Stimulated activated CD4-positive, alpha-beta T cell treated with anti-CD3 and anti-CD28 coated beads, Interleukin-2, amount 100 ng/mL, for 4 hours (primary cell): Measurements from ENCODE around the gene PLTP.
A peak's percentile ranks its signal among the peaks of the same experiment; 100 is the strongest.

Experiments
- DNase-seq: peaks from one replicate; pipeline ENCODE4 v3.0.0-alpha.2; 2020; ENCODE audit warnings: low read depth

PLTP gene

DNA sequence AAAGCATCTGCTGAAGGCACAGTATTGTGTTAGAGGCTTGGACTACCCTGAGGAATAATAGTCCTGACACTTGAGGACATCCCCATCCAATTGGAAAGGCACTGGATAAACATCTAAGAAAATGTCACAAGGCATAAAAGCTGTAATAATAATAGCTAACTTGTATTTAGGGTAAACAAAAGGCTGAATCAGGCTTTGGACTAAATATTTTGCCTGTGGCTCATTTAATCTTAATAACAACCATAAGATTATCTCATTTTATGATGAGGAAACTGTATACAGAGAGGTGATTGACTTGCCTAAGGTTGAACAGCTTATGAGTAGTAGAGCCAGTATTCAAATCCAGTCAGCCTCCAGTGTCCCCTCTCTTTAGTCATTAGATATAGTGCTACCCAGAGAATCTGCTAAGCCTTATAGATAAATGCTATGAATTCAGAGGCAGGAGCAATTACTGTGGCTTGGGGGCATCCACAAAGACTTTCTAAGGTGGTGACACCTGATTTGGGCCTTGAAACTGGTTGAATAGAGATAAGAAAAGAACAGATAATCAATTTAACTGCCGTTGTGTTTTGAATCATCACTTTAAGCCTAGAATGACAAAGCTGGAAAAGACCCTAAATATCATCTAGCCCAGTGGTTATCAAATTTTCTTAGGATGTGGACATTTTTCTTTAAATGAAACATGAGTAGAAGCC, 38.4 kb downstream of the PLTP start:
- no peak for DNase-seq

DNA sequence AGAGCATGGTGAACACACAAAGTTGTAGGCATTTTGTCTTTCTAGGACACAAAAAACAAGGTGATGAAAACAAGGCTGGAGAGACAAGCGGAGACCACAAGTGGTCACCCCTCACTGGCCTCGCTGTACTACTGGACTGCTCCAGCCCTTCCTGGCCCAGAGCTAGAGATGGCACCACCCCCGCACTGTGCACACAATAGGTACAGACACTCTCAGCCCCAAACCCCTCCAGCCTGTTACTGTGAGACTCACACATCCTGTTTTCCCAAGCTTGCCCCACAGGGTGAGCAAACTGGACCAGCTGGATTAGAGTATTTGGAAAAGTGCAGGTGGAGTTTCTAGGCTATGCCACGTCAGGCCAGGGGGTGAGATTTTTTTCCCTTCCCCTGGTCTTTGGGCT, 39.3 kb downstream of the PLTP start:
- DNase-seq: no peak

DNA sequence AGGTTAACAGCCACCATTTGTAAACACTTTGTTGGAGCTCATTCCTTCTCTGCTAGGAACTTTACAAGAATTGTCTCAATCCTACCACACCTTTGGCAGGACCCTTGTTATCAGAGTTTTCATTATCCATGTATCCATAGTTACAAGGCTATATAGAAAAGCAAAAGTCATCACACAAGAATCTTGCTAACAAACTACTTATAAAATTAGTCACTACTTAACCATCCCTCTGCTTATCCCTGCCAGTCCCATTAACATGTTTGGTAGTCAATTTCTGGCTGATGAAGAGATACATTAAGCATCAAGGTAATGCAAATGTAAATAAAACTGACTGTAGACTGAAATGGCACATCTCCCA, 44.2 kb downstream of the PLTP start:
- DNase-seq: no peak

DNA sequence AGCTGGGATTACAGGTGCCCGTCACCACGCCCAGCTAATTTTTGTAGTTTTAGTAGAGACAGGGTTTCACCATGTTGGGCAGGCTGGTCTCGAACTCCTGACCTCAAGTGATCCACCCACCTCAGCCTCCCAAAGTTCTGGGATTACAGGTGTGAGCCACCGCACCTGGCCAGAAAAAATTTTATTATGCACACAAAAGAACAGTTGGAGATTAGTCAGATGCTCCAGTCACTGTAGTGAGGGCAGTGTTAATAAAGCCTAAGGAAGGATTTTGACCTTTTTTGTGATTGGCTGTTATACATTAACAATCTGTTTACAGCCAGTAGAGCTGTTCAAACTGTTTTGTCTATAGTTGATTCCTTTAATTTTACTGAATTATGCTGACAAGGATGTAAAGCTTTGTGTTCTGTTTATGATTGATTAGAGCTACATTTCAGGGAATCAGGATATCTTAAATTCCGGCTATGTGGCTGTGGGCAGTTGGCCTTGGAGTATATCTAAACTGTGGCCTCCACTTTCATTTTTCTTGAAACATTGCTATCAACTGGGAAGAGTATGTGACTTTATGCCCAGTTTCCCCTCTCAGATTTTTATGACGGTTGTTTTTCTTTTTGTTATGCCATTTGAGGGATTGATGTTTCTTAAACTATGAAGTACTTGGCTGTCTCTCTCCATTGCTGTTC, 44.7 kb downstream of the PLTP start:
- no peak for DNase-seq

DNA sequence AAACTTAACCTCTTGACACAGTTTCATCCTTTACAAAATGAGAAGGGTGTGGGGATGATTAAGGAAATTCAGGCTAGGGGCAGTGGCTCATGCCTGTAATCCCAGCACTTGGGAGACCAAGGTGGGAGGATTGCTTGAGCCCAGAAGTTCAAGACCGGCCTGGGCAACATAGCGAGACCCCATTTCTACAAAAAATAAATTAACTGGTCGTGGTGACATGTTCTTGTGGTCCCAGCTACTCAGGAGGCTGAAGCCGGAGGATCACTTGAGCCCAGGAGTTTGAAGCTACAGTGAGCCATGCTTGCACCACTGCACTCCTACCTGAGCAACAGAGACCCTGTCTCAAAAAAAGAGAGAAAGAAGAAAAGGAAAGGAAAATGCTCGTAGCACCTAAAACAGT, 45.5 kb downstream of the PLTP start:
- DNase-seq: no peak

DNA sequence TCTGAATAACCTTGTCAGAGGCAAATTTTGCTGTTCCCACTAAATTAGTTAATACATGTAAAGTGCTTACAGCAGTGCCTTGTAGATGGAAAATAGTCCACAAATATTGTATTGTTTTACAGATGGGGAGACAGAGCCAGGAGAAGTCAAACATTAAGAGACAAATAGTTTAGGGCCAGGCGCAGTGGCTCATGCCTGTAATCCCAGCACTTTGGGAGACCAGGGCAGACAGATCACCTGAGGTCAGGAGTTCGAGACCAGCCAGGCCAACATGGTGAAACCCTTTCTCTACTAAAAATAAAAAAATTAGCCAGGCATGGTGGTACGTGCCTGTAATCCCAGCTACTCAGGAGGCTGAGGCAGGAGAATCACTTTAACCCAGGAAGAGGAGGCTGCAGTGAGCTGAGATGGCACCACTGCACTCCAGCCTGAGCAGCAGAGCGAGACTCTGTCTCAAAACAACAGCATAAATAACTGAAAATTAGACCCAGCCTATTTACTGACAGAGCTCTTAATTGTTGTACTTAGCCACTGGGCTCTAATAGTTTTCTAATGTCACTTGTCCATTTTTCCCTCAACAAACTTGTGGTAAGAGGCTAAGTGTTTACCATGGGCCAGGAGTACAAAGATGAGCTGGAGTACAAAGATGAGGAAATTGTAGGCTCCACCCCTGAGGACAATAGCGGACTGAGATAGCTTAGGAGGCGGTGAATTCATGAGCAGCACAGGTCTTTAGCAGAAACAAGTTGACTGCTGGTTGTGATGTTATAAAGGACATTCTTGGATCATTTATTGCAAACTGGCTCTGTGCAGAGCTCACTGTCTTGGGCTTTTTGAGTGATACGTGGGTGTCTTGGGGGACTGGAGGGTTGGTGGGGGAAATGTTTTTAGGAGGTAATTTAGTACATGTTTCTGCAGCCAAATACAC, 48.1 kb downstream of the PLTP start:
- no peak for DNase-seq

DNA sequence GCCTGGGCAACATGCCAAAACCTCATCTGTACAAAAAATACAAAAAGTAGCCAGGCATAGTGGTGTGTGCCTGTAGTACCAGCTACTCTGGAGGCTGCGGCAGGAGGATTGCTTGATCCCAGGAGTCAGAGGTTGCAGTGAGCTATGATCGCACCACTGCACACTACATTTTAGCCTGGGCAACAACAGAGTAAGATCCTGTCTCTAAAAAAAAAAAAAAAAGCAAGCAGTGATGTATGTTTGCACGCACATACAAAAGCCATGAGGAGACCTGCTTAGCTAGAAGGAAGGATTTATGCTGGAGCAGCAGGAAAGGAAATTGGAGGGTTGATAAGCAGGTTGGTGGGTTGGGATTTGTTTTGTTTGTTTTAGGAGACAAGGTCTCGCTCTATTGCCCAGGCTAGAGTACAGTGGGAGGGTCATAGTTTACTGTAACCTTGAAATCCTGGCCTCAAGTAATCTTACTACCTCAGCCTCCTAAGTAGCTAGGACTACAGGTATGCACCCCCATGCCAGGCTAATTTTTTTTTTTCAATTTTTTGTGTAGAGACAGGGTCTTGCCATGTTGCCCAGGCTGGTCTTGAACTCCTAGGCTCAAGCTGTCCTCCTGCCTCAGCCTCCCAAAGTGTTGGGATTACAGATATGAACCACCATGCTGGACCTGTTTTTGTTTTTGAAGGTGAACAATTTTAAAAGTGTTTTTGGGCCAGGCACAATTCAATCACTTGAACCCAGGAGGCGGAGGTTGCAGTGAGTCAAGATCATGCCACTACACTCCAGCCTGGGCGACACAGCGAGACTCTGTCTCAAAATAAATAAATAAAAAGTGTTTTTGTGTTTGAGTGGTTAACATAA, 50.5 kb downstream of the PLTP start:
- DNase-seq: no peak

DNA sequence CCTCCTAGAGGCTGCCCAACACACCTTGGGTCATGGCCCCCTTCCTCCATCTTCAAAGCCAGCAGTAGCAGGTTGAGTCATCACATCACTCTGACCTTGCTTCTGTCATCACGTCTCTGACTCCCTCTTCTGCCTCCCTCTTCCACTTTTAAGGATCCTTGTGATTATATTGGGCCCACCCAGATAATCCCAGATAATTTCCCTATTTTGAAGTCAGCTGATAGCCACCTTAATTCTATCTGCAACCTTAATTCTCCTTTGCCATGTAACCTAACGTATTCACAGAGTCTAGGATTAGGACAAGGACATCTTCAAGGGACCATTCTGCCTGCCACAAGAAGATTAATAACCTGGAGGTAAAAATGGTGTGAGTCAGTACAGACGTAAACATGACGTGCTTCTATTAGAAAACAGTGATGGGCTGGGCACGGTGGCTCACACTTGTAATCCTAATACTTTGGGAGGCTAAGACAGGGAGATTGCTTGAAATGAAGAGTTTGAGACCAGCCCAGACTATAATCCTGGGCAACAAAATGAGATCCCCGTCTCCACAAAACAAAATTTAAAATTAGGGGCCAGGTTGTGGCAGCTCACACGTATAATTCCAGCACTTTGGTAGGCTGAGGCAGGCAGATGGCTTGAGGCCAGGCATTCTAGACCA, 51.3 kb downstream of the PLTP start:
- DNase-seq: no peak

DNA sequence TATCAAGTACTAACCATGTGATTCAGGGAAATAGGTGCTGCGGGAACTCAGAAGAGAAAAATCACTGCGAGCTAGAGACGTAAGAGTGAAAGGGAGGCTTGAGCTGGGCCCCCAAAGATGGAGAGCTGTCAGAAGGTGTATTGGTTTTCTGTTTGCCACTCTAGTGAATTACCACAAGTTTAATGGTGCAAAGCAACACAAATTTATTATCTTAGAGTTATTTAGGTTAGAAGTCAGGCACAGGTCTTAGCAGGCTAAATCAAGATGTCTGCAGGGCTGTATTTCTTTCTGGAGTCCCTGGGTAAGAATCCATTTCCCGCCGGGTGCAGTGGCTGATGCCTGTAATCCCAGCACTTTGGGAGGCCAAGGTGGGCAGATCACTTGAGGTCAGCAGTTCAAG, 52.0 kb downstream of the PLTP start:
- no peak for DNase-seq

DNA sequence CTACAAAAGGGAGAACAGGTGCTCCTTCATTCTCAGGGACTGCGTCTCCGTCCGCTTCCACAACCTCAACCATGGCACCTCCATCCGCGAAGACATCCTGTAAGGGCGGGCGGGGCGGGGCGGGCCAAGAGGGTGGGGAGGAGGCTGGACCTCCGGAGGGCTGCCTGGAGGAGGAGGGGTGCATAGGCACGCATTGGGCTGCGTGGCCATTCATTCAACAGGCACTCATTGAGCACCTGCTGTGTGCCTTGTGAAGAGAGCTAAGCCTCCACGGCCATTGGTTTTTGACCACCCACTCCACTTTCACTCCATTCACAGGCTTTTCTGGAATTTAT, 54.1 kb downstream of the PLTP start:
- DNase-seq: no peak

DNA sequence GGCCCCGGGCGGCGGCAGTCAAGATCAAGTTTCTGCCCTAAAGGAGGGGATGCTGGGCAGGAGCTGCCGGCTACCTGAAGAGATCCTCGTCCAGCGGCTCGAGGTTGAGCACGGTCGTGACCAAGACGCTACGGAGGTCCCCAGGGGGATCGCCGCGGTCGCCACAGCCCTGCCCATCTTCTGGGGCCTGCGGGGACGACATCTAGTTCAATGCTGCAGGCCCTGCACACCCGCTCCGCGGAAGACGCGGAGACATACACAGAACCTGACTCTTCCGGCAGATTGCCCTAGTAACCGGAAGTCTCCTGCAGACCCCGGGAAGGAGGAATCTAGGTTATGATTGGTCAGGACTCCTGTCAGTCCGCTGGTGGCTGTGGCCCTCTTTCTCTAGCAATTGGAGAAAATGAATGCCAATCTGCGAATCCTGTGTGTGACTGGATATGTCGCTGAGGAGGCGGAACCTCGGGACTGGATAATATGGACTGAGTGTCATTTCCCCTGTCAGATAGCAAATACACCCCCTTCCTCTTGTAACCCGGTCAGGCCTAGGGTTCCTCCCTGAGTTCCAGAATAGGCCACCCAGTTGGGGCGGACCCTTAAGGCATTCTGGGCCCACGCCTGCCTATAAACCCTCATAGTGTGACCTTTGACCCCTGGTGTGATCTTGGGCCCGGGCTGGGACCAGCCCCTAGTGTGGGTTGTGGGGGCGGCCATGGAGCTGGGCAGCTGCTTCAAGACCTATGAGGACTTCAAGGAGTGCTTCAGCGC, 54.7 kb downstream of the PLTP start, which contains the start of the genes ACOT8 and ZSWIM3:
ACOT8 (minus strand) TSS at position 279 of the 768 bp plus-strand sequence; CDS start at position 202, 77 bp downstream.
ZSWIM3 (plus strand) TSS at position 501 of the 768 bp plus-strand sequence; CDS start at position 713, 212 bp downstream.
- DNase-seq: peak; percentile 94

DNA sequence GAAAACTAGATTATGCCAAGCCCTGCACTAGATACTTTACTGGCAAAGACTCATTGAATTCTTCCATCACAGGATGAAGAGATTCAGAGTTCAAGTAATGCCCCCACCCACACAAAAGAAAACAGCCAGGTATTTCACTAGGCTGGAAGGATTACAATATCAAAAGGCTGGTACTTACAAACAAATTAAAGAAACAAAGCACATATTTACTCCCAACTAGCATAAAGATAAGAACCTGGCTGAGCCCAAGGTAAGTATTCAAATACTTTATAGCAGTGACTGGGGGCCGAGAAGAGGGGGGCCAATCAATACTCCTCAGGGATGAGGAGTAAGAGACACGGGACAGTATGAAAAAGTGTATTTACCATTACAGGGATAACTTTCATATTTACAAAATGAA, 58.5 kb downstream of the PLTP start:
- DNase-seq: no peak

DNA sequence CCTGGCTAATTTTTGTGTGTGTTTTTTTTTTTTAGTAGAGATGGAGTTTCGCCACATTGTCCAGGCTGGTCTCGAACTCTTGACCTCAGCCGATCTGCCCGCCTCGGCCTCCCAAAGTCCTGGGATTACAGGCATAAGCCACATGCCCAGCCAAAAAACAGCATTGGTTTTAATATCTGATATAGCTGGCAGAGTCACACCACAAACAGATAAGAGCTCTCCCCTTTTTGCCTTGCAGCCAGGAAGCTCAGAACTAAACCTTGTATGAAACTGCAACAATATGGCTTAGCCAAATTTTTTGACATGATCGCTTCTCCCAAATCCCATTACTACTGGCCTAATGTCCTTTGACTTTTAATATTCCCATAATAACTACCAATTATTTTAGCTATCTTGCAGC, 59.6 kb downstream of the PLTP start:
- no peak for DNase-seq

DNA sequence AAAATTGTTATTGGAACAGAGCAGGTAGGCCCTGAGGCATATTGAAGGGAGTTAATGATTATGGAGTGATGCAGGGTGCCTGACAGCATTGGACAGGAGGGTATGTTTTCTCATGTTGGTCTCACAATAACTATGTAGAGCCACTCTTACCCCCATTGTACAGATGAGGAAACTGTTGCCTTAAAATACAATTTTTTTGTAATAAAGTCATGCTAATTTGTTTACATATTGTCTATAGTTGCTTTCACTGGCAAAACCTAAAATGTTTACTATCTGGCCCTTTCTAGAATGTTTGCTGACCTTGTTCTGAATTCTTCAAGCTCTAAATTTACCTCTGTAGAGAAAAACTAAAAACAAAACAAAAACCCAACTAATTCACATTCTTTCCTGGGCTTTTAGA, 60.5 kb downstream of the PLTP start:
- DNase-seq: no peak

DNA sequence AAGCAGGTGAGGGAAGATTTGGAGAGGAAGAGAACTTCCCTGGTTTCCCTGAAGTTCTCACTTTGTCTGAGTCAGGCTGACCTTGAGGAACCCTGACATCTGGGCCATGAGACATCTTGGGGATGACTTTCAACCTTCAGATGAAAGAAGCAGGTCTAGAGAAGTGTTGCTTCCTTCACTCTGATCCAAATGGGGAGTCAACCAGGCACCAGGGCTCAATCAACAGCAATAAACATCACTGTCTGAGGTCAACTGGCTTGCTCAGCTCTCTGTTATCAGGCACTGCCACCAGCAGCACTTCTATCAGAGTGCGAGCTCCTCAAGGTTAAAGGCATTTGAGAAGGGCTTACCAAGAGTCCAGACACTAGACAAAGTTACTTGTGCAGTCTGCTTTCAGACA, 61.0 kb downstream of the PLTP start:
- DNase-seq: no peak

DNA sequence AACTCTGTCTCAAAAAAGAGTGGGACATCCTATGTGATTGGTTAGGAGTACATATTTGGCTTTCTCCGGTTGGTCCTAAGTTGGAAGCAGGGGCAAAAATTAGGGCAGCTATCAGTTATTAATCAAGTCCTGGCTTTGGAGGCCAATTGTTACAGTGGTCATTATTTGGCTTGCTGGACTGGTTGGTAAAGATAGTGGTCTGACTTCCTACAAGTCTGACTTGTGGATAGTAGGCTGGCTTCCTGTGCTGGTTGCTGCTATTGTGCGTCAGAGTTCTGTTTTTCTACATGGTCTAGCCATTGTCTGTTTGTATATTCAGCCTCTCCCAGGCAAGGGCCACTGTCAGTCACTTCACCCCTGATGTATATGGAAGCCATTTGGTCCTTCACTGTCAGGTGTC, 61.7 kb downstream of the PLTP start:
- DNase-seq: no peak

DNA sequence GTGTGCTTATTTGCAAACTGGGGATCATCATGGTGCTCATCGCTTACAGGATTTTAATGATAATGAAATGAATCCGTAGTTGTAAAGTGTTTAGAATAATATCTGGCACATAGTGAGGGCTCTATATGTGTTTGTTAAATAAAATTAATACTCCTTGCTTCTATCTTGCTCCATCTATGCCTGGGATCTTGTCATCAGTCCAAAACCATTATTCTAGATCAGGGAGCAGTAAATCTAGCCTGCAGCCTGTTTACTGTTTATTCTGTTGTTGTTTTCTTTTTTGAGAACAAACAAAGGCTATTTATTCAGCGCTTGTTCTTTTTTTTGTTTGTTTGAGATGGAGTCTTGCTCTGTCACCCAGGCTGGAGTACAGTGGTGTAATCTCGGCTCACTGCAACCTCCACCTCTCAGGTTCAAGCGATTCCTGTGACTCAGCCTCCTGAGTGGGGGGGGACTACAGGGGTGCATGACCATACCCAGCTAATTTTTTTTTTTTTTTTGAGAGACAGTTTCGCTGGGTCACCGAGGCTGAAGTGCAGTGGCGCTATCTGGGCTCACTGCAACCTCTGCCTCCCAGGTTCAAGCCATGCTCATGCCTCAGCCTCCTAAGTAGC, 62.9 kb downstream of the PLTP start:
- no peak for DNase-seq
